GM12892 (cell line): ENCODE measurements around the gene FAM168A.
A peak's percentile ranks its signal among the peaks of the same experiment; 100 is the strongest.

ENCODE experiments used
- POLR2A ChIP-seq: IDR thresholded peaks from 2 replicates; pipeline ENCODE4 v1.6.1; 2011; ENCODE audit warnings: low read depth, low read length, control low read depth
- POLR2AphosphoS5 ChIP-seq: IDR thresholded peaks from 2 replicates; pipeline ENCODE4 v1.6.1; 2011; ENCODE audit warnings: low read depth, low read length, control low read depth
- TAF1 ChIP-seq: IDR thresholded peaks from 2 replicates; pipeline ENCODE4 v1.6.1; 2011; ENCODE audit warnings: low read depth, mild to moderate bottlenecking, control low read depth, low read length, borderline replicate concordance

GRCh38 chr11:73376160-73376802 lies 221.6 kb downstream of the FAM168A start, which contains the start of gene RELT:
- TF ChIP-seq POLR2A: peak; percentile 99
- TF ChIP-seq POLR2AphosphoS5: peak; percentile 96
- TF ChIP-seq TAF1: peak; percentile 93
